RWPE2 (cell line): ENCODE measurements around the gene TEF.

Experiments used
- ATAC-seq: fragments of 200-7000 bp; cut with Tn5 transposase; 3 replicates; pipeline ENCODE4 v1.9.1; 2021; ENCODE audit warnings: low read depth
- DNase-seq: peaks from one replicate; pipeline ENCODE4 v3.0.0-alpha.2; 2020; ENCODE audit warnings: low spot score
- H3K27ac ChIP-seq: fragments of 450-650 bp; 2 replicates; pipeline ENCODE4 v1.5.1; 2017; ENCODE audit warnings: mild to moderate bottlenecking; ENCODE audit not compliant: poor library complexity, severe bottlenecking
- H3K27me3 ChIP-seq: fragments of 250-450 bp; sonication (Bioruptor Pico); 2 replicates; pipeline ENCODE4 v1.5.1; 2021; ENCODE audit warnings: mild to moderate bottlenecking, moderate library complexity; ENCODE audit not compliant: insufficient read depth, poor library complexity, severe bottlenecking
- H3K36me3 ChIP-seq: fragments of 250-450 bp; sonication (Bioruptor Pico); 2 replicates; pipeline ENCODE4 v1.5.1; 2020; ENCODE audit warnings: low read depth, mild to moderate bottlenecking, moderate library complexity
- H3K4me1 ChIP-seq: fragments of 250-450 bp; sonication (Bioruptor Pico); 2 replicates; pipeline ENCODE4 v1.5.1; 2021; ENCODE audit warnings: mild to moderate bottlenecking, moderate library complexity; ENCODE audit not compliant: insufficient read depth, poor library complexity, severe bottlenecking
- H3K4me3 ChIP-seq: fragments of 250-450 bp; sonication (Bioruptor Pico); 2 replicates; pipeline ENCODE4 v1.5.1; 2021; ENCODE audit warnings: mild to moderate bottlenecking, moderate library complexity; ENCODE audit not compliant: severe bottlenecking
- H3K9me3 ChIP-seq: fragments of 250-450 bp; sonication (Bioruptor Pico); 2 replicates; pipeline ENCODE4 v1.5.1; 2021; ENCODE audit warnings: mild to moderate bottlenecking, moderate library complexity; ENCODE audit not compliant: severe bottlenecking
- TF ChIP-seq, protein P1 (sequence below): fragments of 450-650 bp; IDR thresholded peaks from one replicate; pipeline ENCODE4 v1.5.1; 2017; ENCODE audit warnings: mild to moderate bottlenecking, moderate library complexity; ENCODE audit not compliant: poor library complexity, severe bottlenecking

Gene TEF

DNA sequence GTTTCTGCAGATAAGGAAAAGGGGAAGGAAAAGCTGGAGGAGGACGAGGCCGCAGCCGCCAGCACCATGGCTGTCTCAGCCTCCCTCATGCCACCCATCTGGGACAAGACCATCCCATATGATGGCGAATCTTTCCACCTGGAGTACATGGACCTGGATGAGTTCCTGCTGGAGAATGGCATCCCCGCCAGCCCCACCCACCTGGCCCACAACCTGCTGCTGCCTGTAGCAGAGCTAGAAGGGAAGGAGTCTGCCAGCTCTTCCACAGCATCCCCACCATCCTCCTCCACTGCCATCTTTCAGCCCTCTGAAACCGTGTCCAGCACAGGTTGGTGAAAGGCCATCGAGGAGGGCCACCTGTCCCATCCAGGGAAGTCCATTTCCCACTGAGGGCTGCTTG is 5.6 kb downstream of the TEF start:
- H3K4me3 ChIP-seq = no peak overlapping the region
- no peaks in the 10 kb centered on the region for H3K4me1 ChIP-seq
- H3K27me3 ChIP-seq = no peaks in the 10 kb centered on the region
- no peak overlapping the region for H3K27ac ChIP-seq
- TF ChIP-seq, protein P1, sequence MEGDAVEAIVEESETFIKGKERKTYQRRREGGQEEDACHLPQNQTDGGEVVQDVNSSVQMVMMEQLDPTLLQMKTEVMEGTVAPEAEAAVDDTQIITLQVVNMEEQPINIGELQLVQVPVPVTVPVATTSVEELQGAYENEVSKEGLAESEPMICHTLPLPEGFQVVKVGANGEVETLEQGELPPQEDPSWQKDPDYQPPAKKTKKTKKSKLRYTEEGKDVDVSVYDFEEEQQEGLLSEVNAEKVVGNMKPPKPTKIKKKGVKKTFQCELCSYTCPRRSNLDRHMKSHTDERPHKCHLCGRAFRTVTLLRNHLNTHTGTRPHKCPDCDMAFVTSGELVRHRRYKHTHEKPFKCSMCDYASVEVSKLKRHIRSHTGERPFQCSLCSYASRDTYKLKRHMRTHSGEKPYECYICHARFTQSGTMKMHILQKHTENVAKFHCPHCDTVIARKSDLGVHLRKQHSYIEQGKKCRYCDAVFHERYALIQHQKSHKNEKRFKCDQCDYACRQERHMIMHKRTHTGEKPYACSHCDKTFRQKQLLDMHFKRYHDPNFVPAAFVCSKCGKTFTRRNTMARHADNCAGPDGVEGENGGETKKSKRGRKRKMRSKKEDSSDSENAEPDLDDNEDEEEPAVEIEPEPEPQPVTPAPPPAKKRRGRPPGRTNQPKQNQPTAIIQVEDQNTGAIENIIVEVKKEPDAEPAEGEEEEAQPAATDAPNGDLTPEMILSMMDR = no peak
- peaks cover 7% of the 10 kb centered on the region for H3K36me3 ChIP-seq
- DNase-seq = no peak
- no peak for ATAC-seq
- H3K9me3 ChIP-seq = no peaks in the 10 kb centered on the region

DNA sequence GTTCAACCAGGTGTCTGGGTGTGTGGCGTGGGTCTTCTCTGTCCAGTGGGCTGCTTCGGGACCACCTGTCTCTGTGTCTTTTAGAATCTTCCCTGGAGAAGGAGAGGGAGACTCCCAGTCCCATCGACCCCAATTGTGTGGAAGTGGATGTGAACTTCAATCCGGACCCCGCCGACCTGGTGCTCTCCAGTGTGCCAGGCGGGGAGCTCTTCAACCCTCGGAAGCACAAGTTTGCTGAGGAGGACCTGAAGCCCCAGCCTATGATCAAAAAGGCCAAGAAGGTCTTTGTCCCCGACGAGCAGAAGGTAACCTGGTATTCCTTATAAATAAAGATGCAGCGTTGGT is 12.2 kb downstream of the TEF start:
- H3K4me1 ChIP-seq = no peaks in the 10 kb centered on the region
- H3K27me3 ChIP-seq = no peaks in the 10 kb centered on the region
- TF ChIP-seq, protein P1 = no peak
- no peaks in the 10 kb centered on the region for H3K9me3 ChIP-seq
- DNase-seq (no peak), ATAC-seq (no peak)
- no peak overlapping the region for H3K4me3 ChIP-seq
- peaks cover 16% of the 10 kb centered on the region for H3K36me3 ChIP-seq
- no peak overlapping the region for H3K27ac ChIP-seq

DNA sequence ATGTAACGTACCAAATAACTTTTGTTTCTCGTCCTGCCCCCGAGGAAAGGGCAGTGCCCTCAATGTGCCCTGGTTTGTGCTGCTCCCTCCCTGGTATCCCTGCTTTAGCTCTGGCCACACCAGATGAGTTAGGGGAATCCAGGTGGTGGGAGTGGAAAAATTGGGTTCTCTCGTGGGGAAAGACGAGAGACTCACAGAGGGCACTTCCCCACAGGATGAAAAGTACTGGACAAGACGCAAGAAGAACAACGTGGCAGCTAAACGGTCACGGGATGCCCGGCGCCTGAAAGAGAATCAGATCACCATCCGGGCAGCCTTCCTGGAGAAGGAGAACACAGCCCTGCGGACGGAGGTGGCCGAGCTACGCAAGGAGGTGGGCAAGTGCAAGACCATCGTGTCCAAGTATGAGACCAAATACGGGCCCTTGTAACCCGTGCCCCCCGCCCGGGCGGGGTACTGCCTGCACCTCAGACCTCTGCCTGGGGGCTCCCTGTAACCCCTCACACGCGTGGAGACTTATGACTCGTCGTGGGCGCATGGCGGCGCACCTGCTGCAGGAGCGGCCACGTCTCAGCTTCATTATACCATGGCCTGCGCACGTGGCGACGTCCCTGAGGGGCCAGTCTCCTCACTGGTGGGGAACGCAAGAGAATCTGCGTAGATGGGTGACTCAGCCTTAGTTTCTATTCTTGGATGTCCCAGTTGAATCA is 13.9 kb downstream of the TEF start:
- Histone ChIP-seq H3K4me3 (no peak overlapping the region), H3K27ac (no peak overlapping the region), H3K36me3 (peaks cover 15% of the 10 kb centered on the region), H3K27me3 (no peaks in the 10 kb centered on the region), H3K4me1 (no peaks in the 10 kb centered on the region), H3K9me3 (no peaks in the 10 kb centered on the region)
- DNase-seq = no peak
- TF ChIP-seq, protein P1 = no peak
- no peak for ATAC-seq

DNA sequence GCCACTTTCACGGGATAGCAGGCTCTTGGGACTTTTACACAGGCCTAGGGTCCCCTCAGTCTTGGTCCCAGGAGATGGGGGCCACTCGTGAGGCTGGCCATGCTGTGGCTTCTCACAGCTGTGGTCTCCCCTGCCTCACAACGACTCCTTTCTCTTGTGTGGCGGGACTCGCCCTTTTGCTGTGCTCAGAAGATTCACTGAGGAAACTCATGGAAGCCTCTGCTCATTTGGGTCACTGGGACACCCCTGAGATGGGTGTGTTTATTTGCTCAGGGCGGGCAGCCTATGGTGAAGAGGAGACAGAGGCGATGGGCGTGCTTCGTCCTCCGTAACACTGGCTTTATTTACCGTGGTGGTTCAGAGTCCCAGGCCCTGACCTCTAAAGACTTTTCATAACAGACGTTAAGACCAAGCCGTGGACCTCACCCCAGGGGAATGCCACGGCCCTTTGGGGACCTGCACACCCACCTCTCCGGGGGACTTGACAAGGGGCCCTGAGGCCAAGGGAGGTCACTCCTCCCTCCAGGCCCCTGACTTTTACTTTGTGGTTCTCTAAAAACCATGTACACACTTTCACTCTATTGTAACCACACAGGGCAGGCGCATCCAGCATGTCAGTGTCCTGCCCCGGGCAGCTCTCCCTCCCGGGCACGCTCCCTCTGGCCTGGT is 15.5 kb downstream of the TEF start:
- TF ChIP-seq, protein P1 = no peak
- peaks cover 3% of the 10 kb centered on the region for H3K4me1 ChIP-seq
- ATAC-seq = no peak
- H3K36me3 ChIP-seq = peaks cover 15% of the 10 kb centered on the region
- DNase-seq = no peak
- no peak overlapping the region for H3K27ac ChIP-seq
- no peaks in the 10 kb centered on the region for H3K9me3 ChIP-seq
- no peaks in the 10 kb centered on the region for H3K27me3 ChIP-seq
- no peak overlapping the region for H3K4me3 ChIP-seq

DNA sequence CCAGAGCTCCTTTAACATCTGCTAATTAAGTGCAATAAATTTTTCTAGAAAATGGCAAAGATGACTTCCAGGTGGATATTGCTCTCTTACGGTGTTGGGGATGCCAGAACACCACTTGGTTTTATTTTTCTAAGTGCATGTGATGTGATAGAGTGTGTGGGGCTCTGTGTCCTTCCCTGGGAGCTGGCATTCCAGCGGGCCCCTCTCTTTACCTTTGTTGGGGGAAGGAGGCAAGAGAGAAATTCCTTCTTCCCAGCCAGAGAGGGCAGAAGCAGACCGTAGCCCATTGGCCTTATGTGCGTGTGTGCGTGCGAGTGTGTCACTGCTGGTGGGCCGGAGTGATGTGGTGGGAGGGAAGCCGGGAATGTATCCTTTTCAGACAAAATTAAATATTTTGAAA is 17.2 kb downstream of the TEF start:
- Histone ChIP-seq H3K9me3 (no peaks in the 10 kb centered on the region), H3K4me3 (no peak overlapping the region), H3K27ac (no peak overlapping the region), H3K36me3 (peaks cover 15% of the 10 kb centered on the region), H3K27me3 (no peaks in the 10 kb centered on the region), H3K4me1 (peaks cover 3% of the 10 kb centered on the region)
- ATAC-seq (no peak), DNase-seq (no peak)
- TF ChIP-seq, protein P1 = no peak
